HCT116 (cell line): ENCODE measurements around the gene TNF. TPM values are rescaled to one million over a fixed set of nuclear protein-coding genes. Genes with fewer than 3 reads are reported as not detected.

Experiments used
- ATAC-seq: fragments of 200-7000 bp; cut with Tn5 transposase; 2 replicates; pipeline ENCODE4 v1.9.1; 2020; ENCODE audit warnings: mild to moderate bottlenecking, moderate library complexity
- BruUV-seq: library from RNA; stranded (reverse); fragments of 400-500 nt; replicated peaks from 2 replicates; lab custom pipeline; 2021; lab: Mats Ljungman, UMichigan
- CTCF ChIA-PET: fragments of 300-600 bp; sonication (Branson Sonifier 250); formaldehyde crosslinking; loops from one replicate; lab custom pipeline; 2021; ENCODE audit warnings: antibody characterized with exemption; lab: Charles Lee
- POLR2A ChIA-PET: fragments of 300-600, 350-600 bp; sonication (Branson Sonifier 250); formaldehyde crosslinking; loops from one replicate; lab custom pipeline; 2021; ENCODE audit warnings: antibody characterized with exemption; lab: Charles Lee
- RAD21 ChIA-PET, 2 experiments: fragments of 300-600 bp; sonication (Branson Sonifier 250); formaldehyde crosslinking; loops; one replicate each; lab custom pipeline; 2023; ENCODE audit warnings: low total read pairs in 2 of 2; ENCODE audit not compliant: uncharacterized antibody in 2 of 2, unreplicated experiment in 2 of 2, low non-redundant PET in 1 of 2; lab: Charles Lee
- DNase-seq: peaks from one replicate; pipeline ENCODE4 v3.0.0-alpha.2; 2010; ENCODE audit warnings: low read depth, low spot score
- H2AFZ ChIP-seq: fragments of 200-600 bp; shearing (Covaris generic), sonication (generic); 2 replicates; pipeline ENCODE4 v1.6.1; 2017; ENCODE audit warnings: low read depth, mixed run types, mixed read lengths, antibody characterized with exemption, low read length; ENCODE audit not compliant: poor library complexity, severe bottlenecking
- H3K27ac ChIP-seq: 2 replicates; pipeline ENCODE4 v1.5.1; 2012; ENCODE audit warnings: low read depth, low read length
- H3K27me3 ChIP-seq: fragments of 200-600 bp; sonication (generic); 2 replicates; pipeline ENCODE4 v1.6.1; 2016; ENCODE audit warnings: mixed run types, low read length, mixed read lengths; ENCODE audit not compliant: insufficient read depth
- H3K36me3 ChIP-seq, 2 experiments: fragments of 200-500 bp in 1 of 2; fragments of 200-600 bp in 1 of 2; sonication (Bioruptor generic) in 1 of 2; sonication (generic) in 1 of 2; 2 replicates each; pipeline versions ENCODE4 v1.5.1 to v1.6.1; 2014 to 2016; ENCODE audit warnings: low read length in 2 of 2, inconsistent platforms in 1 of 2, mixed read lengths in 1 of 2, mixed run types in 1 of 2; ENCODE audit not compliant: insufficient read depth in 2 of 2, control insufficient read depth in 1 of 2
- H3K4me1 ChIP-seq, 2 experiments: fragments of 200-600 bp in 1 of 2; sonication (generic) in 1 of 2; 2 replicates each; pipeline versions ENCODE4 v1.5.1 to v1.6.1; 2012 to 2017; ENCODE audit warnings: low read length in 2 of 2, inconsistent platforms in 1 of 2, mild to moderate bottlenecking in 1 of 2, mixed read lengths in 1 of 2, mixed run types in 1 of 2, moderate library complexity in 1 of 2; ENCODE audit not compliant: insufficient read depth in 2 of 2, control insufficient read depth in 1 of 2
- H3K4me2 ChIP-seq: fragments of 200-600 bp; sonication (generic); 2 replicates; pipeline ENCODE4 v1.6.1; 2017; ENCODE audit warnings: mixed run types, low read length, mixed read lengths
- H3K4me3 ChIP-seq, 2 experiments: fragments of 200-600 bp in 1 of 2; sonication (generic) in 1 of 2; replicated peaks in 1 of 2; 2 replicates each; pipeline ENCODE4 v1.5.1; 2011 to 2016; ENCODE audit warnings: low read length in 2 of 2, control low read depth in 1 of 2, low read depth in 1 of 2, mild to moderate bottlenecking in 1 of 2, mixed read lengths in 1 of 2, mixed run types in 1 of 2
- H3K79me2 ChIP-seq: fragments of 200-600 bp; sonication (generic); 2 replicates; pipeline ENCODE4 v1.6.1; 2017; ENCODE audit warnings: mild to moderate bottlenecking, mixed run types, low read length, moderate library complexity, mixed read lengths; ENCODE audit not compliant: insufficient read depth
- H3K9ac ChIP-seq: fragments of 200-600 bp; sonication (generic); 2 replicates; pipeline ENCODE4 v1.6.1; 2016; ENCODE audit warnings: low read length, mixed read lengths
- H3K9me2 ChIP-seq: fragments of 200-600 bp; sonication (generic), shearing (Covaris generic); 2 replicates; pipeline ENCODE4 v1.6.1; 2017; ENCODE audit warnings: mixed run types, mild to moderate bottlenecking, moderate library complexity; ENCODE audit not compliant: insufficient read depth
- H3K9me3 ChIP-seq, 2 experiments: fragments of 200-500 bp in 1 of 2; fragments of 200-600 bp in 1 of 2; sonication (Bioruptor generic) in 1 of 2; sonication (generic) in 1 of 2; 2 replicates each; pipeline ENCODE4 v1.6.1; 2014 to 2017; ENCODE audit warnings: low read length in 2 of 2, mixed read lengths in 2 of 2, inconsistent platforms in 1 of 2, low read depth in 1 of 2, mild to moderate bottlenecking in 1 of 2, mixed run types in 1 of 2, moderate library complexity in 1 of 2; ENCODE audit not compliant: control insufficient read depth in 1 of 2, insufficient read depth in 1 of 2
- H4K20me1 ChIP-seq: fragments of 200-600 bp; sonication (generic), shearing (Covaris generic); 2 replicates; pipeline ENCODE4 v1.6.1; 2017; ENCODE audit warnings: mixed run types, mild to moderate bottlenecking, moderate library complexity; ENCODE audit not compliant: insufficient read depth
- ATF3 ChIP-seq: IDR thresholded peaks from 2 replicates; pipeline ENCODE4 v1.6.1; 2012
- CBX3 ChIP-seq: IDR thresholded peaks from 2 replicates; pipeline ENCODE4 v1.6.1; 2012; ENCODE audit warnings: low read depth
- CEBPB ChIP-seq: IDR thresholded peaks from 2 replicates; pipeline ENCODE4 v1.6.1; 2012; ENCODE audit warnings: low read depth
- CTCF ChIP-seq, 3 experiments: fragments of 200-600 bp in 1 of 3; sonication (generic) in 1 of 3; IDR thresholded peaks in 2 of 3; conservative IDR thresholded peaks in 1 of 3; 2 replicates each; pipeline ENCODE4 v1.5.1; 2012 to 2017; ENCODE audit warnings: low read depth in 2 of 3, low read length in 2 of 3, antibody characterized with exemption in 1 of 3, borderline replicate concordance in 1 of 3, control low read depth in 1 of 3, mild to moderate bottlenecking in 1 of 3, mixed read lengths in 1 of 3, mixed run types in 1 of 3, moderate library complexity in 1 of 3; ENCODE audit not compliant: insufficient read depth in 1 of 3
- EGR1 ChIP-seq: IDR thresholded peaks from 2 replicates; pipeline ENCODE4 v1.6.1; 2012; ENCODE audit warnings: low read depth
- ELF1 ChIP-seq: IDR thresholded peaks from 2 replicates; pipeline ENCODE4 v1.6.1; 2012; ENCODE audit warnings: low read depth, borderline replicate concordance
- EZH2phosphoT487 ChIP-seq: fragments of 200-600 bp; IDR thresholded peaks from 2 replicates; pipeline ENCODE4 v1.6.1; 2018; ENCODE audit warnings: antibody characterized with exemption, borderline replicate concordance
- MAX ChIP-seq: IDR thresholded peaks from 2 replicates; pipeline ENCODE4 v1.6.1; 2012
- POLR2A ChIP-seq: IDR thresholded peaks from 2 replicates; pipeline ENCODE4 v1.7.0; 2011; ENCODE audit warnings: borderline replicate concordance; ENCODE audit not compliant: insufficient read depth, insufficient read length; ENCODE audit errors: extremely low read depth
- POLR2AphosphoS5 ChIP-seq: IDR thresholded peaks from 2 replicates; pipeline ENCODE4 v1.6.1; 2011; ENCODE audit warnings: mild to moderate bottlenecking, low read depth, low read length, moderate library complexity
- RAD21 ChIP-seq: IDR thresholded peaks from 2 replicates; pipeline ENCODE4 v1.6.1; 2012; ENCODE audit warnings: low read depth, mild to moderate bottlenecking
- REST ChIP-seq: IDR thresholded peaks from 2 replicates; pipeline ENCODE4 v1.6.1; 2012; ENCODE audit warnings: low read depth
- SIN3A ChIP-seq: IDR thresholded peaks from 2 replicates; pipeline ENCODE4 v1.6.1; 2012; ENCODE audit warnings: low read depth
- SP1 ChIP-seq: IDR thresholded peaks from 2 replicates; pipeline ENCODE4 v1.6.1; 2012; ENCODE audit warnings: low read depth
- YY1 ChIP-seq: IDR thresholded peaks from 2 replicates; pipeline ENCODE4 v1.6.1; 2011; ENCODE audit warnings: low read length, low read depth, moderate library complexity, mild to moderate bottlenecking; ENCODE audit not compliant: insufficient replicate concordance; ENCODE audit errors: extremely low read depth
- ZNF274 ChIP-seq: fragments of 200-500 bp; sonication (Bioruptor generic); IDR thresholded peaks from 2 replicates; pipeline ENCODE4 v1.6.1; 2014; ENCODE audit warnings: mild to moderate bottlenecking, low read depth, low read length, inconsistent platforms
- intact Hi-C: fragments of 100-400 bp; cut with micrococcal nuclease; formaldehyde crosslinking; loops from 2 replicates; pipeline ENCODE4 v1.10.0; 2022
- total RNA-seq: library from RNA; stranded (reverse); gene quantifications from one replicate; pipeline ENCODE4 v1.2.1, GENCODE V29; 2021; ENCODE audit not compliant: unreplicated experiment

Gene TNF
- total RNA-seq, 1 experiment from 2014 or later = 0.59 TPM

GRCh38 chr6:31585491-31585890, 10.1 kb downstream of the TNF start:
- H3K27me3 ChIP-seq = no peaks in the 10 kb centered on the region
- POLR2A ChIA-PET = no interaction called here
- no peaks in the 10 kb centered on the region for H3K36me3 ChIP-seq
- DNase-seq = peak; percentile 26
- no peak overlapping the region for H3K27ac ChIP-seq
- no peak overlapping the region for H2AFZ ChIP-seq
- no peak for TF ChIP-seq ELF1
- TF ChIP-seq MAX = no peak
- TF ChIP-seq RAD21 = peak; percentile 30; the same call in 1 of the 2 replicates
- TF ChIP-seq YY1 = no peak
- no peak for TF ChIP-seq ZNF274
- no peak for TF ChIP-seq REST
- TF ChIP-seq CTCF (IDR thresholded peaks at IDR 0.05 in 2 of 3, conservative IDR thresholded peaks at IDR 0.05 in 1 of 3; ENCODE audit: borderline replicate concordance in 1 of 3, insufficient read depth in 1 of 3, low read depth in 2 of 3, low read length in 2 of 3) = peak in 2 of 3 experiments; percentile 72 to 76; a peak in 4 of 6 replicates
- no peak for TF ChIP-seq SIN3A
- TF ChIP-seq EZH2phosphoT487 = no peak
- TF ChIP-seq POLR2A = no peak
- no peak for TF ChIP-seq CBX3
- no peak for TF ChIP-seq CEBPB
- TF ChIP-seq ATF3 = no peak
- no peak for TF ChIP-seq EGR1
- no peak for TF ChIP-seq SP1
- TF ChIP-seq POLR2AphosphoS5 = no peak
- TF ChIP-seq, all 23 proteins: peak for 2
- intact Hi-C loops = no loop called here
- H3K4me3 ChIP-seq = no peak overlapping the region
- H3K79me2 ChIP-seq = no peaks in the 10 kb centered on the region
- H4K20me1 ChIP-seq = no peaks in the 10 kb centered on the region
- peak; percentile 55 for ATAC-seq
- no TSS peak for BruUV-seq
- ChIA-PET RAD21 (no interaction called here), CTCF (interaction anchor here (0.8 to 7.8 kb wide), 3 partner anchors 8 to 34 kb away, joined by 3 to 70 read pairs (median 5); no protein-coding TSS in a partner anchor)
- H3K4me2 ChIP-seq = no peak overlapping the region
- H3K4me1 ChIP-seq = peaks cover 4 to 14% of the 10 kb centered on the region in 2 experiments; a peak in 2 of 4 replicates
- H3K9me2 ChIP-seq = no peaks in the 10 kb centered on the region
- no peaks in the 10 kb centered on the region for H3K9me3 ChIP-seq
- no peak overlapping the region for H3K9ac ChIP-seq
